HL-60 (cell line): ENCODE data around the gene SLC9A6.

Experiments
- DNase-seq, 2 experiments: peaks; one replicate each; pipeline ENCODE4 v3.0.0-alpha.2; 2010 to 2020; ENCODE audit warnings: low read depth in 1 of 2, low spot score in 1 of 2
- H3K27ac ChIP-seq: fragments of 250-450 bp; sonication (Bioruptor Pico); replicated peaks from 2 replicates; pipeline ENCODE4 v1.5.1; 2020; ENCODE audit warnings: mild to moderate bottlenecking, moderate library complexity
- H3K27me3 ChIP-seq: fragments of 250-450 bp; sonication (Bioruptor Pico); 2 replicates; pipeline ENCODE4 v1.5.1; 2021; ENCODE audit warnings: mild to moderate bottlenecking, moderate library complexity; ENCODE audit not compliant: insufficient read depth, poor library complexity, severe bottlenecking
- H3K4me3 ChIP-seq: replicated peaks from 2 replicates; pipeline ENCODE4 v1.5.1; 2011; ENCODE audit warnings: mild to moderate bottlenecking, control low read depth, low read length; ENCODE audit not compliant: insufficient read depth
- GABPA ChIP-seq: IDR thresholded peaks from 2 replicates; pipeline ENCODE4 v1.6.1; 2012; ENCODE audit warnings: low read depth
- POLR2AphosphoS5 ChIP-seq: IDR thresholded peaks from 2 replicates; pipeline ENCODE4 v1.6.1; 2012; ENCODE audit warnings: low read depth
- REST ChIP-seq: IDR thresholded peaks from 2 replicates; pipeline ENCODE4 v1.6.1; 2012; ENCODE audit warnings: low read depth; ENCODE audit not compliant: insufficient replicate concordance
- SPI1 ChIP-seq: IDR thresholded peaks from 2 replicates; pipeline ENCODE4 v1.6.1; 2012; ENCODE audit warnings: low read depth, mild to moderate bottlenecking, borderline replicate concordance
- TF ChIP-seq, protein P1 (sequence below): IDR thresholded peaks from one replicate; pipeline ENCODE4 v1.5.1; 2011; ENCODE audit warnings: low read length, control low read depth, inconsistent platforms; ENCODE audit not compliant: insufficient read depth

The SLC9A6 gene

DNA sequence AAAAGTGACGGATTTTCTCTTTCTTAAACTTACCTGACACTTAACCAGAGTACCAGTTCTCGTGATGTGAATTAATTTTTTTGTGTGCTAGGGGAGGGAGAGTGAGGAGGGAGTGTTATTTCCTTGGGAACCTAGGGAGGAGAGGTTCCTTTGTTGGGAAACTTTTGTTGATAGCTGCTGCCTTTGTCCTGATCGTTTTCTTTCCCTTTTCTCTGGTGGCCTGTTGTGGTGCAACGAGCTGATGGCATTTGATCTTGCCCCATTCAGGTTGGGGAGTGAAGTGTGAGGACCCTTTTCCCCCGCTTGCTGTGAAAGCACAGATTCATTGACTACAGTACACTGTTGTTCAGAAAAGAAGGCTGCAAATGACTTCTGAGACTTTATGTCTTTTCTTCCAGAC is 59.8 kb downstream of the SLC9A6 start:
- no peak for DNase-seq
- Histone ChIP-seq H3K27me3 (no peaks in the 10 kb centered on the region), H3K4me3 (no peak overlapping the region), H3K27ac (no peak overlapping the region)
- TF ChIP-seq SPI1 (no peak), REST (no peak), GABPA (no peak)
- TF ChIP-seq, protein P1, sequence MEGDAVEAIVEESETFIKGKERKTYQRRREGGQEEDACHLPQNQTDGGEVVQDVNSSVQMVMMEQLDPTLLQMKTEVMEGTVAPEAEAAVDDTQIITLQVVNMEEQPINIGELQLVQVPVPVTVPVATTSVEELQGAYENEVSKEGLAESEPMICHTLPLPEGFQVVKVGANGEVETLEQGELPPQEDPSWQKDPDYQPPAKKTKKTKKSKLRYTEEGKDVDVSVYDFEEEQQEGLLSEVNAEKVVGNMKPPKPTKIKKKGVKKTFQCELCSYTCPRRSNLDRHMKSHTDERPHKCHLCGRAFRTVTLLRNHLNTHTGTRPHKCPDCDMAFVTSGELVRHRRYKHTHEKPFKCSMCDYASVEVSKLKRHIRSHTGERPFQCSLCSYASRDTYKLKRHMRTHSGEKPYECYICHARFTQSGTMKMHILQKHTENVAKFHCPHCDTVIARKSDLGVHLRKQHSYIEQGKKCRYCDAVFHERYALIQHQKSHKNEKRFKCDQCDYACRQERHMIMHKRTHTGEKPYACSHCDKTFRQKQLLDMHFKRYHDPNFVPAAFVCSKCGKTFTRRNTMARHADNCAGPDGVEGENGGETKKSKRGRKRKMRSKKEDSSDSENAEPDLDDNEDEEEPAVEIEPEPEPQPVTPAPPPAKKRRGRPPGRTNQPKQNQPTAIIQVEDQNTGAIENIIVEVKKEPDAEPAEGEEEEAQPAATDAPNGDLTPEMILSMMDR: no peak

DNA sequence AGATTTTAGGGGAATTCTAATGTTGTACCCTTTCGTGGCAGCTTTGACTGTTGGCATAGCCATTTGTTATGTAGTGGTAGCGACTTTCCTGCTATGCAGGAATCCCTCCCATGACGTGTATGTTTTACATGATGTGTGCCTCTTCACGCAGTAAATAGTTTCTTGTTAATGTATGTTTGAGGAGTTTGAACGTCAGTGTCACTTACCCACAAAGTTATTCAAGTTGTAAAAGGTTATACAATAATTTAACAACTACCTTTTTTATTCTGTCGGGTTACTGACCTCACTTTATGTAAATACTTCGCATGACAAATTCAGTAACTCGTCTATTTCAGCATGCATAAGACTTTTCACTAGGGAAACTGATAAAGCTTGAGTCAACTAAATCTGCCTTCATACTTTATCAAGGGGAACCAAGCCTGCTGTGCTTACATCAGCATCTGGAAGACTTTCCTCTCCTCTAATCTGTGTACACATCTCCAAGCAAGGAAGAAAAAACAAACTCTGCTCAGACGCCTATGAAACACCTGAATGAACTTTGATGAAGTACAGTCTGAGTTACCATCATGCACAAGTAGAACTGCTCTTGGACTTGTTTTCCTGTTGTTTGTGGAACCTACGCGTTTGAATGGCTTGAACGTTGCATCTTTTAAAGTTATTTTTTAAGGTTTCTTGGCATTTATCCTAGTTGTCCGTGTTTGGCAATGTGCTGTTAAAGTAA is 61.2 kb downstream of the SLC9A6 start:
- DNase-seq: no peak
- Histone ChIP-seq H3K27me3 (no peaks in the 10 kb centered on the region), H3K4me3 (no peak overlapping the region), H3K27ac (no peak overlapping the region)
- TF ChIP-seq SPI1 (no peak), POLR2AphosphoS5 (no peak), REST (no peak), GABPA (no peak)
- TF ChIP-seq, protein P1: no peak

DNA sequence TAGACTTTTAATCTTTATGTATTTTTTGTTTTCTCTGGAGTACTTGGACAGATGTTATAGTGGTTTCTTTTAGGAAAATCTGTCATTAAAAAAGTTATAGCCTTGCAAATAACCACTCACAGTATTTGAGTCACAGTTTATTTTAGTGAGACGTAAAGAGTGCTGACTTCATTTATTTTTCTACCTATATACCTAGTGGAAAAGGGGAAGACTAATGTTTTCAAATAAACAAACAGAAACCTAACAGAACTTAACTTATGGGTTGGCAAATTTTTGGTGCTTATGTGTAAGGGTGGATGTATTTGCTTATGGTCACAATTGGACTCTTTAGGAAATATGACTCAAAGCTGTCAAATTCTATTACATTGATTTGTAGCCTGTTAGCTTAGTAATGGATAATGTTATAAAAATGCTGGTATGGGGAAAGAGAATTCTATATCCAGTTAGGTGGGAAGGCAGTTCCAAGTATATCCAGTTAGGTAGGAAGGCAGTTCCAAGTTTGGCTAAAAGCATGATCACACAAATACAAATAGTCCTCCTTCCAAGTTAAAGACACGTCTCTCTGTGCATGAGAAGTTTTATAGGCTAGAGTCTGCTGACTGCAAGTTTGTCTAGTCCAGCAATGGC is 61.9 kb downstream of the SLC9A6 start:
- Histone ChIP-seq H3K4me3 (no peak overlapping the region), H3K27ac (no peak overlapping the region), H3K27me3 (no peaks in the 10 kb centered on the region)
- no peak for DNase-seq
- TF ChIP-seq SPI1 (no peak), POLR2AphosphoS5 (no peak), GABPA (no peak), REST (no peak)
- TF ChIP-seq, protein P1: no peak
